Cardiac muscle cell (in vitro differentiated cells and primary cell): ENCODE data around the gene UTP11. TPM values are rescaled to one million over a fixed set of nuclear protein-coding genes. Genes with fewer than 3 reads are reported as not detected.

Experiments used
- DNase-seq, 2 donors: peaks; one replicate each; pipeline versions ENCODE4 v3.0.0 to v3.0.0-alpha.2; 2010 to 2017; ENCODE audit warnings: low read depth in 1 of 2, low spot score in 1 of 2
- H3K27ac ChIP-seq: fragments of 200-600 bp; sonication (generic); 2 replicates; pipeline ENCODE4 v1.5.1; 2016
- H3K27me3 ChIP-seq: fragments of 200-600 bp; sonication (generic); 2 replicates; pipeline ENCODE4 v1.6.0; 2016; ENCODE audit warnings: control low read depth
- H3K36me3 ChIP-seq: fragments of 200-600 bp; sonication (generic); 2 replicates; pipeline ENCODE4 v1.5.1; 2016; ENCODE audit warnings: control low read depth
- H3K4me1 ChIP-seq: fragments of 200-600 bp; sonication (generic); 2 replicates; pipeline ENCODE4 v1.8.1; 2017; ENCODE audit warnings: low read depth, mild to moderate bottlenecking, mixed run types
- H3K4me3 ChIP-seq: fragments of 200-600 bp; sonication (generic); 2 replicates; pipeline ENCODE4 v1.5.1; 2016; ENCODE audit warnings: mild to moderate bottlenecking
- H3K9me3 ChIP-seq: fragments of 200-600 bp; sonication (generic); 2 replicates; pipeline ENCODE4 v1.5.1; 2017; ENCODE audit warnings: low read depth, mild to moderate bottlenecking, control low read depth
- CTCF ChIP-seq: IDR thresholded peaks from 2 replicates; pipeline ENCODE4 v1.5.1; 2012; ENCODE audit warnings: low read depth, mild to moderate bottlenecking, low read length
- polyA plus RNA-seq: library from polyadenylated mRNA; unstranded; fragments of >200 nt; fragmentation: Nextera tagmentation; extraction: Ambion mirVana; gene quantifications from 2 replicates; pipeline ENCODE4 v1.2.1, GENCODE V29; 2016
- total RNA-seq: library from RNA; depleted of rRNA; stranded (reverse); fragments of >200 nt; gene quantifications from 2 replicates; pipeline ENCODE4 v1.2.3, GENCODE V29; 2016

Gene UTP11
- total and polyA plus RNA-seq, 2 experiments from 2014 or later = 57.0 to 57.7 TPM

DNA sequence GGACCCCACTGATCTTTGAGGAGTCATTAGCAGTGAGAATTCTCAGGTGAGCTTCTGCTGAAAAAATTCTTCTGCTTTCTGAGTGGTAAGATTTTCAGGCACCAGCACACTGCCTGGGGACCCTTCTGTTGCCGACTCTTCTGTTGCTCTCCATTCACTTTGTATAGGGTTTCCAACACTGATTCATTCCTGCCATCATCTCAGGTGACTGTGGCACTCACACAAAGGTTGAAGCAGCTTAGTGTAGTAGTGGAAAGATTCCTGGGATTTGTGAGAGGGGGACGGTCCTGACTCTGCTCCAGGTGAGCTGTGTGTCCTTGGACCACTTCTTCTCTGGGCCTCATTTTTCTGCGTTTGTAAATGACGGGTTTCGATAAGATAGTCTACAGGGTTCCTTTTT is 9.4 kb downstream of the UTP11 start:
- H3K36me3 ChIP-seq = peaks cover 71% of the 10 kb centered on the region

GRCh38 chr1:38022810-38023209 is 10.3 kb downstream of the UTP11 start:
- Histone ChIP-seq H3K27ac (no peak overlapping the region), H3K36me3 (peaks cover 62% of the 10 kb centered on the region), H3K4me1 (no peaks in the 10 kb centered on the region), H3K27me3 (no peaks in the 10 kb centered on the region), H3K9me3 (no peaks in the 10 kb centered on the region), H3K4me3 (no peak overlapping the region)
- TF ChIP-seq CTCF = no peak
- DNase-seq = no peak

More for the DNA sequence above, 9.4 kb downstream of the UTP11 start:
- Histone ChIP-seq H3K9me3 (no peaks in the 10 kb centered on the region), H3K4me3 (no peak overlapping the region), H3K27ac (no peak overlapping the region), H3K27me3 (no peaks in the 10 kb centered on the region), H3K4me1 (no peaks in the 10 kb centered on the region)
- DNase-seq = no peak
- no peak for TF ChIP-seq CTCF

DNA sequence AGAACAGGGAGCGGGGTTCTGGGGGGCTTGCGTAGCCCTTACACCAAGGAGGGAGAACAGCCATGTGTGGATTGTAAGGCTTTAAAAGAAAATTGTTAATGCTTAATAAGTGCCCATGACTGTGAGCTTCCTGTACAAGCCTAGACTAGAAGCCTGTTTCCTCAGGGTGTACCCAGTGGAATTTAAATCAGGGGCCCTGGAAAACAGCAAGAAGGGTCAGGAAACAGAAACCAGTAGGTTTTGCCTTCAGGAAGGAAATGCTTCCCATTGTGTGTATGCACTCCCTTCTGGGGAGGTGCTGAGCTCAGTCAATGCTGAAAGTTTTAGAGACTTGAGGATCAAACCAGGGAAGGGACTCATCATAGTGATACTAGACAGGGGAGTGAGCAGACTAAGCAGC is 12.7 kb downstream of the UTP11 start:
- Histone ChIP-seq H3K4me1 (peaks cover 22% of the 10 kb centered on the region), H3K27me3 (no peaks in the 10 kb centered on the region), H3K27ac (no peak overlapping the region), H3K4me3 (no peak overlapping the region), H3K36me3 (peaks cover 42% of the 10 kb centered on the region), H3K9me3 (no peaks in the 10 kb centered on the region)
- TF ChIP-seq CTCF = no peak
- no peak for DNase-seq

- Histone ChIP-seq H3K4me3 (no peak overlapping the region), H3K4me1 (peaks cover 26% of the 10 kb centered on the region), H3K27me3 (no peaks in the 10 kb centered on the region), H3K27ac (no peak overlapping the region), H3K36me3 (peaks cover 38% of the 10 kb centered on the region), H3K9me3 (no peaks in the 10 kb centered on the region)
- TF ChIP-seq CTCF = no peak
- DNase-seq = no peak
Observed at GRCh38 chr1:38025664-38026063, 13.1 kb downstream of the UTP11 start.

GRCh38 chr1:38026592-38027200 is 14.2 kb downstream of the UTP11 start:
- peak; percentile 69 for TF ChIP-seq CTCF
- no peaks in the 10 kb centered on the region for H3K9me3 ChIP-seq
- H3K27ac ChIP-seq = no peak overlapping the region
- peak; percentile 67 to 72 for DNase-seq
- no peaks in the 10 kb centered on the region for H3K27me3 ChIP-seq
- H3K36me3 ChIP-seq = peaks cover 32% of the 10 kb centered on the region
- peaks cover 28% of the 10 kb centered on the region for H3K4me1 ChIP-seq
- no peak overlapping the region for H3K4me3 ChIP-seq
